Uterus (tissue), 4 donors: Measurements from ENCODE around the gene PGAM2. TPM values are rescaled to one million over a fixed set of nuclear protein-coding genes. Genes with fewer than 3 reads are reported as not detected.

Experiments used
- DNase-seq, 2 donors: peaks; one replicate each; pipeline ENCODE4 v3.0.0-alpha.2; 2019 to 2020
- H3K27ac ChIP-seq, 2 donors: fragments of 200-600 bp; sonication (generic); 1 replicate in 1 of 2; 2 replicates in 1 of 2; pipeline ENCODE4 v1.5.1; 2016 to 2018
- H3K27me3 ChIP-seq, 2 donors: fragments of 200-600 bp; sonication (generic); one replicate each; pipeline ENCODE4 v1.5.1; 2018 to 2019; ENCODE audit warnings: control low read depth in 1 of 2
- H3K36me3 ChIP-seq, 2 donors: fragments of 200-600 bp; sonication (generic); one replicate each; pipeline ENCODE4 v1.5.1; 2019; ENCODE audit warnings: control low read depth in 1 of 2
- H3K4me1 ChIP-seq, 2 donors: fragments of 200-600 bp; sonication (generic); one replicate each; pipeline ENCODE4 v1.5.1; 2018 to 2019; ENCODE audit warnings: control low read depth in 1 of 2
- H3K4me3 ChIP-seq, 2 donors: fragments of 200-600 bp; sonication (generic); 1 replicate in 1 of 2; 2 replicates in 1 of 2; pipeline ENCODE4 v1.5.1; 2018 to 2019; ENCODE audit warnings: mild to moderate bottlenecking in 1 of 2
- H3K9me3 ChIP-seq, 2 donors: fragments of 200-600 bp; sonication (generic); one replicate each; pipeline ENCODE4 v1.5.1; 2019; ENCODE audit warnings: control low read depth in 1 of 2
- CTCF ChIP-seq, 4 experiments: fragments of 200-600 bp in 2 of 4; fragments of 450-650 bp in 2 of 4; sonication (generic) in 2 of 4; IDR thresholded peaks; one replicate each; pipeline ENCODE4 v1.5.1; 2016 to 2019; ENCODE audit warnings: antibody characterized with exemption in 4 of 4, mild to moderate bottlenecking in 2 of 4, moderate library complexity in 1 of 4
- POLR2A ChIP-seq, 2 donors: fragments of 450-650 bp; IDR thresholded peaks; one replicate each; pipeline ENCODE4 v1.6.1; 2016; ENCODE audit warnings: antibody characterized with exemption in 2 of 2, mild to moderate bottlenecking in 1 of 2, moderate library complexity in 1 of 2
- intact Hi-C: fragments of 100-400 bp; cut with DNase I; formaldehyde crosslinking; loops from one replicate; pipeline ENCODE4 v1.15.1; 2023; ENCODE audit warnings: low total_unique reads
- total RNA-seq, 4 donors: library from RNA; depleted of rRNA in 3 of 4; stranded (reverse); fragments of >200 nt in 3 of 4; gene quantifications; one replicate each; pipeline versions ENCODE4 v1.1.0 to v1.2.4, GENCODE V29; 2014 to 2023
- donor health status: DM: yes; HTN: yes; CAD: no.

The PGAM2 gene
- total RNA-seq, 4 donors from 2014 or later: 0.76 to 1.4 TPM; not detected in 2

- Histone ChIP-seq H3K9me3 (no peaks in the 10 kb centered on the region), H3K36me3 (no peaks in the 10 kb centered on the region), H3K4me1 (no peaks in the 10 kb centered on the region), H3K27me3 (no peaks in the 10 kb centered on the region), H3K27ac (no peak overlapping the region), H3K4me3 (no peak overlapping the region)
- TF ChIP-seq POLR2A (IDR thresholded peaks at IDR 0.05): no peak
- TF ChIP-seq CTCF (IDR thresholded peaks at IDR 0.05): no peak
- DNase-seq: peak in 1 of 2 donors; percentile 11
- intact Hi-C loops: no loop called here
Observed at GRCh38 chr7:44058759-44059218, 6.6 kb downstream of the PGAM2 start.

DNA sequence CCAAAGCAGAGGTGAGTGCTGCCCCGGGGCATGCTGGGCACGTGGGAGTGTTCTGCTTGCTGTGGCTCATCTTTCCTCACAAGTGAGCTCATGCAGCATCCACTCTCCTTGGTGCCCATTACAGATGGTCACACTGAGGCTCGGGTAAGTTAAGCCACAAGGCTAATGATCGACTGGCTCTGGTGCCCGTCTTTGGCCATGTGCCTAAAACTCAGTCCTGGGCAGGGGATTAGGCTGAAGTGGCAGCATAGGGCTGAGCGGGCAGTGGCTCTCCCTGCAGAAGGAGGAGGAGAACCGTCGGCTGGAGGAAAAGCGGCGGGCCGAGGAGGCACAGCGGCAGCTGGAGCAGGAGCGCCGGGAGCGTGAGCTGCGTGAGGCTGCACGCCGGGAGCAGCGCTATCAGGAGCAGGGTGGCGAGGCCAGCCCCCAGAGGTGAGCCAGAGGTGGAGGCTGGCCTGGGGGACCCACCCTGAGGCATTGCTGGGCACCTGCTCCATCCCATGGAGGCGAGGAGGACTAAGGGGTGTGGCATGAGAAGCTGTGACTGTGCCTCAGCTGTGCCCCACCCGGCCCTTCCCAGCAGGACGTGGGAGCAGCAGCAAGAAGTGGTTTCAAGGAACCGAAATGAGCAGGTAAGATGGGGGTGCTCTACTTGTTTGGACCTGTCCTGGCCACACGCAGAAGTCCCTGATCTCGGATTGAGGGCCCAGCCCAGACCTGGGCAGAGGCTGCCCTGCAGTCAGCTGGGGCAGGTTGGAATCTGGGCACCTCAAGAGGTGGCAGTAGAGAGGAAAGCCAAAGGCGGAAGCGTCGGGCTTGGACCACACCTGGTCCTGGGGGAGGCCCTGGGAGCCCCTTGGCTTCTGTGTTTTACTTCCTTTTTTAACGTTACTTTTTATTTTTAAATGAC lies 7.3 kb downstream of the PGAM2 start:
- intact Hi-C loops: no loop called here
- no peaks in the 10 kb centered on the region for H3K36me3 ChIP-seq
- H3K9me3 ChIP-seq: no peaks in the 10 kb centered on the region
- no peak overlapping the region for H3K4me3 ChIP-seq
- no peaks in the 10 kb centered on the region for H3K27me3 ChIP-seq
- TF ChIP-seq POLR2A (IDR thresholded peaks at IDR 0.05): no peak
- no peak for TF ChIP-seq CTCF (IDR thresholded peaks at IDR 0.05)
- H3K4me1 ChIP-seq: no peaks in the 10 kb centered on the region
- DNase-seq: peak; percentile 10 to 12
- no peak overlapping the region for H3K27ac ChIP-seq

- Histone ChIP-seq H3K9me3 (no peaks in the 10 kb centered on the region), H3K27me3 (no peaks in the 10 kb centered on the region), H3K36me3 (no peaks in the 10 kb centered on the region), H3K4me3 (no peak overlapping the region), H3K4me1 (no peaks in the 10 kb centered on the region), H3K27ac (no peak overlapping the region)
- DNase-seq: peak; percentile 10 to 11
- intact Hi-C loops: no loop called here
- no peak for TF ChIP-seq POLR2A (IDR thresholded peaks at IDR 0.05)
- no peak for TF ChIP-seq CTCF (IDR thresholded peaks at IDR 0.05)
Observed at GRCh38 chr7:44057181-44057848, 8.1 kb downstream of the PGAM2 start.

DNA sequence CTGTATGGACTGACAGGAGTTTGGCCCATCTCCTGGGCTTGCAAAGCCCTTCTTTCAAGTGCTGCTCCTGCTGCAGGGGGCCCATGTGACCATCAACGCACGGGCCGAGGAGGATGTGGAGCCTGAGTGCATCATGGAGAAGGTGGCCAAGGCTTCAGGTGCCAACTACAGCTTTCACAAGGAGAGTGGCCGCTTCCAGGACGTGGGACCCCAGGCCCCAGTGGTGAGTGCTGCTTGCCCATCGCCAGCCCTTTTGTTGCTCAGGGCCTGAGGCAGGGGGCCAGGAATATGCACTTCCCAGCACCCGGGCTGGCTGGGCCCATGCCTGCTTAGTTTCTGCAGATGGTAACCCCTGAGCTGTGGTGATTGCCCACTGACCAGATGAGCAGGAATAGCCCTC lies 8.7 kb downstream of the PGAM2 start:
- TF ChIP-seq CTCF (IDR thresholded peaks at IDR 0.05) (no peak), POLR2A (IDR thresholded peaks at IDR 0.05) (no peak)
- Histone ChIP-seq H3K27me3 (no peaks in the 10 kb centered on the region), H3K9me3 (no peaks in the 10 kb centered on the region), H3K4me1 (no peaks in the 10 kb centered on the region), H3K4me3 (no peak overlapping the region), H3K27ac (no peak overlapping the region), H3K36me3 (no peaks in the 10 kb centered on the region)
- intact Hi-C loops: no loop called here
- DNase-seq: peak; percentile 11 to 12
